ENCODE measurements around the gene RHEX.
A peak's percentile ranks its signal among the peaks of the same experiment; 100 is the strongest.
"Not testable (repeated sequence)": the region's sequence is repeated elsewhere in the genome, so short reads cannot be mapped to it uniquely, and the experiment has no call there.

The RHEX gene, protein sequence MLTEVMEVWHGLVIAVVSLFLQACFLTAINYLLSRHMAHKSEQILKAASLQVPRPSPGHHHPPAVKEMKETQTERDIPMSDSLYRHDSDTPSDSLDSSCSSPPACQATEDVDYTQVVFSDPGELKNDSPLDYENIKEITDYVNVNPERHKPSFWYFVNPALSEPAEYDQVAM

DNA sequence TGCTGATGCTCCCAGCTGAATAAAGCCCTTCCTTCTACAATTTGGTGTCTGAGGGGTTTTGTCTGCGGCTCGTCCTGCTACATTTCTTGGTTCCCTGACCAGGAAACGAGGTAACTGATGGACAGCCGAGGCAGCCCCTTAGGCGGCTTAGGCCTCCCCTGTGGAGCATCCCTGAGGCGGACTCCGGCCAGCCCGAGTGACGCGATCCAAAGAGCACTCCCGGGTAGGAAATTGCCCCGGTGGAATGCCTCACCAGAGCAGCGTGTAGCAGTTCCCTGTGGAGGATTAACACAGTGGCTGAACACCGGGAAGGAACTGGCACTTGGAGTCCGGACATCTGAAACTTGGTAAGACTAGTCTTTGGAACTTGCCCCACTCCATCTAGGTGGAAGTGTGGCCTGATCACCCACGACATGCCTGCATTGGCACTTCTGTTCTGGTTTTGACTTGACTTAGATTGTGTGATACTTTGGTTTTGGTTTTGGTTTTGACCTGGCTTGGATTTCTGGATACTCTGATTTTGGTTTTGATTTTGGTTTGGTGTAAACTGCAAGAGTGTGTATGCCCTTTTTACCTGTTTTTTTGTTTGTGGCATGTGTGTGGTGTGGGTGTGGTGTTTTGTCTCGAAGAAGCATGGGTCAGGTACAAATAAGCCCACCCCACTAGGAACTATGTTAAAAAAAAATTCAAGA lies at the start of gene RHEX:
Gene RHEX, plus strand, starts transcription at position 255 of the 692 bp plus-strand sequence. CDS start 44,656 bp downstream, outside the sequence.
- FAIRE-seq, result peak; percentile 76
- not testable (repeated sequence) for DNase-seq (ENCODE audit: insufficient read length, low spot score)

DNA sequence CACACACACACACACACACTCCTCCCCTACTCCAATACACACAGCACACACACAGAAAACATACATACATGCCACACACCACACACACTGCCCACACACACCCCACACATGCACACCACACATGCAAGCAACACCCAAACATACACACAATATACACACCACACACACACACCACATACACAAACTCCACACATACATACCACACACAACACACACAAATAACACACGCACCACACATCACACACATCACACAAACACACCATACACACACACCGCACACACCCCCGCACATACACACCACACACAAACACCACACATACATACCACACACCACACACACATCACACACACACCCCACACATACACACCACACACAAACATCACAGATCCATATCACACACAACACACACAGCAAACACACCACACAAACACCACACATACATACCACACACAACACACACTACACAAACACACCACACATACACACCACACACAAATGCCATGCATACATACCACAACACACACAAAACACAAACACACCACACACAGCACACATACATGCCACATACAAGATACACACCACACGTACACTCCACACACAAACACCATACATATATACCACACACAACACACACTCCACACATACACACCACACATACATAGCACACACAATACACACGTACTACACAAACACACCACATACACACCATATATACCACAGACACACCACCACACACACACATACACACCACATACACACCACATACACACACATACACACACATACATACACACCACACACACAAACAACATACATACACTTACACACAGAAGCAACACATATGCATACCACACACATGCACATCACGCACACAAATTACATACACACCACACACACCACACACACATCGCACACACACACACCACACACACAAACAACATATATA lies 48.8 kb upstream of the RHEX start:
- FAIRE-seq (no peak), DNase-seq (ENCODE audit: insufficient read length, low spot score) (no peak)

DNA sequence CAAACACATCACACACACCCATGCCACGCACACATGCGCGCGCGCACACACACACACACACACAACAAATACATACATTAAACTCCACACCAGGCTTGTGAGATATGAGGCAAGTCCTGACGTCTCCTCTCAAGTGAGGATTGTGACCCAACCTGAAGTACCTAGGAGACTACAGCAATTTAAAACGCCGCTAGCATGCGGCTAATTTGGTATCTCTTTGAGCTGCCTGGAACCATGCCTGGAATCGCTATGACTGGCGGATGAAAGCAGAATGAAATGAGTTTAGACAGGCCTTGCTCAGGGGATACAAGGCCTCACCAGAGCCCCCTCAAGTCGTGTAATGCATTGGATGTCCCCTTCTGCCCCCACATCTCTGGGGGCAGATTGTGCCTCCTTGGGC lies 48.1 kb upstream of the RHEX start:
- FAIRE-seq (no peak), DNase-seq (ENCODE audit: insufficient read length, low spot score) (no peak)

DNA sequence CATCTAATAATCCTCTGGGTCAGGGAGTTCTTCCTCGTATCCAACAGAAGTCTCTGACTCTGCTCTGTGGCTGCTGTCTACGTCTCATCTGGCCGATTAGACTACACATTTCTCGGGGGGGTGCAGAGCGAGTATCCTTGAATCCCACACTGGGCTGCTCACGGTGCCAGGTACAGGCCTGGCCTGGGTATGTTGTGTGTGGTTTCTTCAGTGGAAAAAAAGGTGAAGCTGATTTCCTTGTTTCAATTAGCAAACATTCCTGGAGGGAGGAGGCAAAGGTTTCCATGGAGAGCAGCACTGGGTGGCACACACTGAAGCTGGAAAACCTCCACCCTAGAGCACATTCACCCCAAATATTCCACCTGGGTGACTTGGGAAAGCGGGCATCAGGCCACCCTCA lies 47.7 kb upstream of the RHEX start:
- FAIRE-seq (no peak), DNase-seq (ENCODE audit: insufficient read length, low spot score) (no peak)

DNA sequence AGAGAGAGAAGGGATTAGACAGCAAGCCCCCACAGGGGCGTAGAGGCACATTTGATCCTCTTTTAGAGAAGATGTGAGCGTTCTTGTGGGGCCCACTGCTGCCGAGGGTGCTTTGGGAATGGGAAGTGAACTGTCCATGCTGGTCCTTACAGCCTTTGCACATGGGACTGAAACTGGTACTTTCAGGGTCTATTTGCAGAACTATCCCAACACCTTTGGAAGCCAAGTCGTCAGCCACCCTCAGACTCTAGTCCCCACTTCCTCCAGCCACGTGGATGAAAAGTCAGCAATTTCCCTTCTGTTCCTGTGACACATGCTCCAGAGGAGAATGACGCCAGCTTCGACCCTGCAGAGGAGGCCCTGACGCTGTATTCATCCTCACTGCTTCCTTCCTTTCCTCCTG lies 47.2 kb upstream of the RHEX start:
- FAIRE-seq (no peak), DNase-seq (ENCODE audit: insufficient read length, low spot score) (no peak)

DNA sequence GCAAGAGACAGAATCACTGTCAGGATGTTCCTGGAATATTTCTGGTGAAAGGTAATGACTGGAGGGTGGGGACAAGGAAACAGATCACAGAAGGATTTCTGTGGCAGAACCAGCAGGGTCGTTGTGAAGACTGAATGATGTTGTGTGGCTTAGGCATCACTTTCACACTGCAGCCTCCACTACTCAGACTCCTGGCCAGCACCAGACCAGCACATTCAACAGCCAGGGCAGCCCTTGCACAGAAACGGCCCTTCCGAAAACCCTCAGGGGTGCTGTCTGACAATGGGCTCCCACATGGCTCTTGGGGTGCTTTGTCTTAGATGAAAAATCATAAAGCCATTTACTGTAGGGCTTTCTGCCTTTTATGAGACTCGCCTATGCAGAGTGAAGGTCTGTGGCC lies 46.0 kb upstream of the RHEX start:
- FAIRE-seq (no peak), DNase-seq (ENCODE audit: insufficient read length, low spot score) (no peak)

DNA sequence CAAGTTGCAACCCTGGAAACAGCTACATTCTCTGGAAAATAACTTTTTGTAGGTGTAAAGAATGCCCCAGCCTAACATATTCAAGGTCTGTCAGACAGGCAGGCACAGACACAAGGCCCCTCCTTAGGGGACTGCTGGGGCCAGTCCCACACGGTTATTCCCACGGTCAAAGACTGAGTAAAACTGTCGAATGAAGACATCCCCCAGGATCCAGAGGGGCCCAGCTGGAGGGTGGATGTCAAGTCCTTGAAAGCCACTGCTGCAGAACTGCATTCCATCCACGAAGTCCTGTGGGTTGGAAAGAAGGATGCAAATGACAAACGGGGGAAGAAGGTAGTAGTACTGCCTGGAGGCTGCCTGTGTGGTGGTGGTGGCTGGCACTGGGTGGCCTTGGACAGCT lies 42.9 kb upstream of the RHEX start:
- FAIRE-seq (no peak), DNase-seq (ENCODE audit: insufficient read length, low spot score) (no peak)

DNA sequence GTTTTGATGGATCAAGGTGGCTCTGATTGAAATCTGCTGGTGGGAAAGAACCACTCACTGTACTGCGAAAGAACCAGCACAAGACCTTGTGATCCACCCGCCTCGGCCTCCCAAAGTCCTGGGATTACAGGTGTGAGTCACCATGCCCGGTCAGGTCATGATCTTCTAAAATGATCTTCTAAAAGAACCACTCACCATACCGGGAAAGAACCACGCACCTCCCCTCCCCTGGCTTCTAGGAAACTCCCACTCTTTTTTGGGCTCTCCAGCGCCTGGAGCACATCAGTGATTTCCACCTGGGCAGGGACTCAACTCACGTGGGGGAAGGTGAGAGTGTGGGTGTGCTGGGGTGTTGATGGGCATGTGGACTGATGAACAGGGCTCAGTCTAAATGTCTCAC lies 41.9 kb upstream of the RHEX start:
- DNase-seq (ENCODE audit: insufficient read length, low spot score), result no peak

DNA sequence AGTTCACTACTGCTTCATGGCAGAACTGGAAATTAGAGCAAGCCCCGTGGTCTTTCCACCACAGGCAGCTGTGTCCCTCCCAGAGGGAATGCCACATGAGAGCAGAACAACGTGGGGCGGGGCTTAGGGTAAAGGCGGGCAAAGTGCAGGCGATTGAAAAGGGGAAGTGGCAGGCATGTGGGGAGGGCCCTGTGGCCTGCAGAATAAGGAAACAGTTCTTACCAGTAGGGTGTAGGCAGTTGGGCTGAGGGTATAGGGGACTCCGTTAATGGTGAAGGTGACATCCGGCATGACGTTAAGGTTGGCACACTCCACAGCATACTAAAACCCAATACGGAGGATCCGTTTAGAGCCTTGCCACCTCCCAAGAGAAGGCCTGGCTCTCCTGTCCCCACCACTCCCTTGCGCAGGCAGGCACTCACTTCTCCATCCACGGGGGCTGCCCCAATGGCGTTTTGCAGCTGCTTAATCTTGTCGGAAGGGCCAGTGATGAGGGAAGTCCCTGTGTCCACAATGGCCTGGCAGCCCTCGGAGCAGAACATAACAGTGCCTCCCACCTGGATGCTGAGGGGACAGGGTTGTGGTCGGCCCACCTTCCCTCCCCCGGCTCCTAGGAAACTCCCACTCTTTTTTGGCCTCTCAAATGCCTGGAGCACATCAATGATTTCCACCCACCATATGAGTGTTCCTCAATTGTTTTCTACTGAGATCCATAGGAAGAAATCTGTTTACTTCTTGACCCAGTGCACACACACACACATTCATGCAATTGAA lies 40.7 kb upstream of the RHEX start:
- peak; percentile 93 for FAIRE-seq
- peak; percentile 50 for DNase-seq (ENCODE audit: insufficient read length, low spot score)

More for the DNA sequence above, 41.9 kb upstream of the RHEX start:
- FAIRE-seq, result no peak

DNA sequence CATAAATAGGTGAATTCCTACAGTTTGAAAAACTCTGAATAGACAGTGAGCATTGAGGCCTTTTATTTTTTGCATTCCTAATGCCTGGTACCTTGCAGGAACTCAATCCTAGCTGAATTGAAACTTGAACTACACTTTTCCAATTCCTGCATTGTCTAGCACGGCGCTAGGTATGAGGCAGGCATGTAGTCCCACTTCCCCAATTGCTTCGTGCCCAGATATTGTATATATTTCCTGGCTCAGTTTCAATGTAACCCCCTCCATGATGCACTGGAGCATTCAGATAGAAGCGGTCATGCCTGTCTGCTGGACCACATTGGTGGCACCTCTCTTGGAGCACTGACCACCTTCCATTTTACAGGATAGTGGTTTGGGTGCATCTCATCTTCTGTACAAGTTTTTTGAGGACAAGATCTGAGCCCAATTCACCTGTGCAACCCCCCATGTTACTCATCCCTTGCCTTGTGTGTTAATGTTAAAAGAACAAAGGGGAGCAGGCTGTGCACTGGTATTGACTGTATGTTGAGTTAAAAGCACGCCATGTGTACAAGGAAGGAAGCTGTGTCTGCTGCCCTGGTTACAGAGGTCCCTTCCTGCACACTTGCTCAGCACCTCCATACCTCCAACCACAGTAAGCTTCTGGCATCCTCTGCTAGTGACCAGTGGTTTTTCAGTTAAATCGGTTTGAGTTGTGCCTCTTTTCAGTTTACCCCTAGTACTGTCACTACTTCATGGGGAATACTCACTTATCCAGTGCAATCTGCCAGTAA lies 39.8 kb upstream of the RHEX start:
- FAIRE-seq (no peak), DNase-seq (ENCODE audit: insufficient read length, low spot score) (no peak)

DNA sequence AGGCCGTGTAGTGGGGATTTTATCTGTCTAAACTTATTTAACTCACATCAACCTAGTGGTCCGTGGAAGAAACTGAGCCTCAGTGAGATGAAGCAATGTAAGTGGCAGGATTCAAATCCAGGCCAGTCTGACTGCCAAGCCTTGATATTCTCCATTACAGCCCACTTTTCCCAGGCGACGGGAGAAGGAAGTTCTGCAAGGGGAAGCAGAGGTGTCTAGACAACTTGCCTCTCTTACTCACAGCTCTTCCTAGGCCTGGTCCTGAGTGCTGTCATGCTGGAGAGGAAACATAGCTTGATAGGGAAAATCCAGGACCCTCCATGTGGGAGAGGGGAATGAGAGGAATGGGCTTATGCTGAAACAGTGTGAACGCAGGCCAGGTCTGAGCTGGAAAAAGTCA lies 38.4 kb upstream of the RHEX start:
- FAIRE-seq, result no peak
- no peak for DNase-seq (ENCODE audit: insufficient read length, low spot score)

DNA sequence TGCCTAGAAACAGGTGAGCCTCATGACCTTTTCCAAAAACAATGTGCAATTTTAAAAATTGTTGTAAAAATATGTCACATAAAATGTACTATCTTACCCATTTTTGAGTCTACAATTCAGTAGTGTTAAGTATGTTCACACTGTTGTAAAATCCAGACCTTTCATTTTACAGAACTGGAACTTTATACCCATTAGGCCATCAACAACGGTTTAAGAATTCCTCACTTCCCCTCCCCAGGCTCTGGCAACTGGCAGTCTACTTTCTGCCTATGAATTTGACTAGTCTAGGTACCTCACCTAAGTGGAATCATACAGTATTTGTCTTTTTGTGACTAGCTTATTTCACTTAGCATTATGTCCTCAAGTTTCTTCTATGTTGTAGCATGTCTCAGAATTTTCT lies 37.9 kb upstream of the RHEX start:
- FAIRE-seq, result no peak

DNA sequence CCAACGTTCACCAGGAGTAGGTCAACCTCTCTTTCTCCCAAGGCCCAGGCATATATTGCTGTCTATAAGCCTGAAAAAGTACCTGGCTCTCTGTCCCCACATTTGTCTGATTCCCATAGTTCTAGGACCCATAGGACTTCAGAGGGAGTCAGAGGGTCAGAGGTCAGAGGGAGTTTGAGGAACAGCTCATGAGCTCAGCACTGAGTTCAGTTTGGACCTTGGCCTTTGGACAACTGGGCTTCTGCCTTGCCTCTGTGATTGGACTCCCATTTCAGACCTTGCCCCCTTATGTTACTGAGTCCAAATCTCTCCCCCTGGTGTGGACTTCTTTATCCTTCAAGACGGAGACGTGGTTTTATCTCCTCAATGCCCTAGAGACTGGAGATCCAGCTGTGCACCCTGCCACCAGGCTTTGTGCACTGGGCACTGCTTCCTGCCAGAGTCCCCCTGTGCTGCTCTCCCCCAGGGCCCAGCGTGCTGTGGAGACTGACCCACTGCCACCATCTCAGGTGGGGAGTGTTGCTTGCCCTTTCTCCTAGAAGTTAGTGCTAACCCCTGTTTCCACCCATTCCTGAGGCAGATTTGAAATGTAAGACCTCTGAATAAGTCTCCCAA lies 32.5 kb upstream of the RHEX start:
- no peak for FAIRE-seq
- no peak for DNase-seq (ENCODE audit: insufficient read length, low spot score)

More for the DNA sequence above, 37.9 kb upstream of the RHEX start:
- no peak for DNase-seq (ENCODE audit: insufficient read length, low spot score)

DNA sequence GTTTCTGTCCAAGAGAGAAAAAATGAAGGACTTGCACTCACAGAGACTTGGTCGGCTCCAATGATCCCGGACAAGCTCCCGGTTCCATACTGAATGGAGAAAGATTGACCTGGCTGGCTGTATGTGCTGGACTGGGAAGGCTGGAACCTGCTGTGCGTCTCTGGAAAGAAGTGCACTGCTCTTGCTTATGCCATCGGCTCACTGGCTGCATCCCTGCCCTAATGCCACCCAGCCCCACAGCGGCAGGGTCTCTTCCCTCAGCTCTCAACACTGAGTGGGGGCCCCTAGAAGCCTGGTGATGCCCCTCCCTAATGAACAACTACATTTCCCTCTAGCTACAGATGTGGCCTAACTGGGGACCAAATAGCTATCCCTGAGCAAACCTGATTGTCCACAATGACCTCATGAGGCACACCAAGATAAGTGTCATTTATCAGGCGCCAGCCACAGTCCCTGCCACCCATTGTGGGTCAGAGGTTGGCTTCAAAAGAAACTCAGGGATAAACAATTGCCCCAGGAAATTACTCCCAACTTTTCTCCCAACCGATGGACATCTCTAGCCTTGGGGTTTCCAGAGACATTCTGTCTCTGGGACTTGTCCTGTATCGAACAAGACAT lies 31.9 kb upstream of the RHEX start:
- DNase-seq (ENCODE audit: insufficient read length, low spot score), result no peak

DNA sequence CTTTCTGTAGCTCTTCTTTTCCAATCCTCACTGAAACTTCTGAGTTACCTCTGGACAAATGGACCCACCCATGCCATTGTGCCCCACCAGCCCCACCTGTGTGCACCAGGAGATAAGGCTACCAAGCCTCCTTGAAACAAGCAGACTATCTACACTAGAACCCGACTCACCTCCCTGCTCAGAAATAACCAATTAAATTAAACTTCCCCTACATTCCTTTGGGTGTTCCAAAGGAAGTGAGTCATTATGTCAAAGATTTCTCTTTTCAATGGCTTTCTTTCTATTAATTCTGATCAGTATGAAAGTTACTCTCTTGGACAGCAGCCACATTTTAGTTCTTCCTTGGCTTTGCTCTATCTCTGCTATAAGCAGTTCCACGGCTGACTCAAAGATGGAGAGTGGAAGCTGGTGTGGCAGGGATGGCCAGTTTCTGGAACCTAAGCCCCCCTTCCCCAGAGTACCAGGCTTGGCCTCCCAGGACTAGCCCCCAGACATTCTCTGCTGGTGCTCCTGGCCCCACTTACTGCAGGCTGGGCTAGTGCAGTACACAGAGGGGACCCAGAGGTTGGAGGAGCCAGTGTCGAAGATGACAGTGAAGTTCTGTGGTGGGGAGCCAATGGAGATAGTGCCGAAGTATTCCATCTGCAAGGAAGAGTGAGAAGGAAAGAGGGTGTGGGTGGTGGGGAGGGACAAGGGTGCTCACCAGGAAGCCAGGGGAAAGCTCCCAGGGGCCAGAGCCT lies 31.2 kb upstream of the RHEX start:
- FAIRE-seq, result no peak

More for the DNA sequence above, 31.9 kb upstream of the RHEX start:
- no peak for FAIRE-seq

DNA sequence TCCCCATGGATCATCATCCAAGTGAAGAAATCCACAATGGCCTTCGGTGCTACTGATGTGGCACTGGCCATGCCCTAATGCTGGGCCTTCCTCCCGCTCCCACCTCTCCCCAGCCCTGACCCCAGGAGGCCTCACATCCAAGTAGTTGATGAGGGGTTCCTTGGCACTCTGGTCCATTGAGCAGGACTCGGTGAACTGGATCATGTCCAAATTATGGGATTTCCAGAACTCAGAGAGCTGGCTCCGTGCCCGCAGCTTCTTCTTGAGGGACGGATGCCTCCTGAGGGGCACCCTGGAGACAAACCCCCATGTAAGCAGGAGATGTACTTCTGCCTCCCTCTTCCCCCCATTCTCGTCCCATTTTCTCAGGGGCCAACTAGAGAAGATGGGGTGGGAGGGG lies 30.2 kb upstream of the RHEX start:
- DNase-seq (ENCODE audit: insufficient read length, low spot score), result no peak
- no peak for FAIRE-seq

More for the DNA sequence above, 31.2 kb upstream of the RHEX start:
- DNase-seq (ENCODE audit: insufficient read length, low spot score), result no peak

DNA sequence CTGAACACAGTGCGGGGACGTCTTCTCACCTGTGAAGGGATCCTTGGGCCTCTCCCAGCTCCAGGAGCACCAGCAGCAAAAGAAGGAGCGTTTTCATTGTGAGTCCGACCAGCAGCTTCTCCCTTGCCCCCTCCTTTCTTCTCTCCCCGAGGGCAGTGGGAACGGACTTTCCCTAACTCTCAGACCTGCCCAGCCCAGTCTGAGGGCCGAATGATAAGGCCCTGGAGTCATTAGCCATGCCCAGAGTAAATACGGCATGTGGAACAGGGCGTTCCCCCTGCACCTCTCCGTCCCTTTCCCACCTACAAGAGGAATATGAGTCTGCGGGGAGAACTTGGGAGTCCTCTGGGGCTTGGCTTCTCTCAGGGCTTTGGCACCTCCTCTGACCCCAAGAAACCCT lies 29.3 kb upstream of the RHEX start, which contains the start of gene CTSE:
Gene CTSE, minus strand, starts transcription at position 201 of the 400 bp plus-strand sequence. Its CDS starts 104 bp downstream, at position 97.
- DNase-seq (ENCODE audit: insufficient read length, low spot score), result no peak

DNA sequence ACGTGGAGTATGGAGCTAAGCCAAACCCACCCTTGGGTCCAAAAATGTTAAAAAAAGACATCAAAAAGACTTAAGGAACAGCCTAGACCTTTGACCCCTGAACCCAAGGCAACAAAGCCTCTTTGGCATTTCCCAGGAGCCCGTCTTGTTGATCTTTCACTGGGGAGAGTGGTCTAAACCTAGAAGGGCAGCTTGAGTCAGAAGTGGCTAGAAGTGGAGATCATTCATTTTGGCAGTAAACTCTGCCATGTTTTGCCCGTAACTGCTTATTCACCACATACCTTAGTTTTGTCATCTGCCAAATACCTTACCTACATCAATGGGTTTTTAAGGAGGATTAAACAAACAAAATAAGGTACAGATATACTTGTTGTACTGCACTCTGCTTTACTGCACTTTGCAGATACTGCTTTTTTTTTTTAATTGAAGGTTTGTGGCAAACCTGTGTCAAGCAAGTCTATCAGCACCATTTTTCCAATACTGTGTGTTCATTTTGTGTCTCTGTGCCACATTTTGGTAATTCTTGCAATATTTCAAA lies 27.6 kb upstream of the RHEX start:
- no peak for DNase-seq (ENCODE audit: insufficient read length, low spot score)
- no peak for FAIRE-seq

More for the DNA sequence above, 29.3 kb upstream of the RHEX start, which contains the start of gene CTSE:
- FAIRE-seq, result no peak
